Left ventricle myocardium superior (tissue), 1 donor: ENCODE results near the gene ARRDC1. TPM values are rescaled to one million over a fixed set of nuclear protein-coding genes. Genes with fewer than 3 reads are reported as not detected.
A peak's percentile ranks its signal among the peaks of the same experiment; 100 is the strongest.
"Not testable (repeated sequence)": the region's sequence is repeated elsewhere in the genome, so short reads cannot be mapped to it uniquely, and the experiment has no call there.

Source experiments
- ATAC-seq: fragments of 200-7000 bp; cut with Tn5 transposase; one replicate; pipeline ENCODE4 v1.9.1; 2020; ENCODE audit warnings: mild to moderate bottlenecking, moderate library complexity
- DNase-seq: peaks from one replicate; pipeline ENCODE4 v3.0.0-alpha.2; 2020
- intact Hi-C: fragments of 100-400 bp; cut with micrococcal nuclease; formaldehyde crosslinking; loops from one replicate; pipeline ENCODE4 v1.11.0; 2022
- total RNA-seq: library from RNA; stranded (reverse); fragmentation: NEBNext Ultra II Directional; extraction: Animal tissue kit (Norgen Biotek cat#: 25700); gene quantifications from one replicate; pipeline ENCODE4 v1.2.1, GENCODE V29; 2021
- donor health status: DM: no; HTN: yes; CAD: no; lungs with severe emphysema.

ARRDC1 gene
- total RNA-seq, 1 donor from 2014 or later, result 17.3 TPM

- intact Hi-C loops, result no loop called here
- no peak for ATAC-seq
- no peak for DNase-seq
Observed at GRCh38 chr9:137582286-137582860, 23.1 kb upstream of the ARRDC1 start.

DNA sequence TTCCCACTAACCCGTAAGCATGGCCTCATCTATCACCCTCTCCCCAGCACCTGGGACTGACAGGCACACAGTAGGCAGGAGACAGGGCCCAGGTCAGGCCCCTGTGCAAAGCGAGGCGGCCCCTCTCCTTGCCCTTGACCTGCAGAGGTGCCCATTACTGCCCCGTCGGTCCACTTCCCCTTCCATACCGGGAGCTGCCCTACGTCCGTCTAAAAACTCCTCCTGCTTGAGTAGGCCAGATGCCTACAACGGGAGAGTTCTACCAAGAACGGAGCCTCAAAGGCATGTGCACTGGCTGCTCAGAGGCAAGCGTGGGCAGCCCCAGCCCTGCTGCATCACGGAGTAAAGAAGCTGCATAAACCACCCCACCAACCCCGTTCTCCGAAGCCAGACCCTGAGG, 22.1 kb upstream of the ARRDC1 start:
- no peak for DNase-seq
- intact Hi-C loops, result no loop called here

GRCh38 chr9:137583957-137584356, 21.5 kb upstream of the ARRDC1 start:
- ATAC-seq (no peak), DNase-seq (no peak)
- intact Hi-C loops, result no loop called here

More for the DNA sequence above, 22.1 kb upstream of the ARRDC1 start:
- no peak for ATAC-seq

DNA sequence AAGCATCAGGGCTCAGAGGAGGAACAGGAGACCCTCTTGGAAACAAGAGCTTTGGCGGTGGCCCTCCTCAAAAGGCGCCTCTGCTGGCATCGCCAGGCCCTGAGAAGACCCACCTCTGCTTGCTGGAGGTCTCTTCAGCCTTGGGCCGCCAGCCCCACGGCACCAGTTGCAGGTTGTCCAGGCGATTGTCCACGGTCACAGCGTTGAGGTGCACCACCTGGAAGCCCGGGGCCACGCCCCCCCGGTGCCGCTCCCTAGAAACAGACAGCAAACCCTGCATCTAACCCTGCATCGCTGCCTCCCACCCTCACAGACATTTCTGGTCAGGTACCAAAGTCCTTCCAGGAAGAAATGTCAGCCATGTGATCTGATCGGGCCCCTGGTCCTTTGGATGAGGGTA, 18.6 kb upstream of the ARRDC1 start:
- ATAC-seq, result no peak
- intact Hi-C loops, result no loop called here
- DNase-seq, result no peak

- DNase-seq (no peak), ATAC-seq (no peak)
- intact Hi-C loops, result no loop called here
Observed at GRCh38 chr9:137588311-137588710, 17.2 kb upstream of the ARRDC1 start.

GRCh38 chr9:137588891-137589290, 16.6 kb upstream of the ARRDC1 start:
- intact Hi-C loops, result no loop called here

GRCh38 chr9:137589441-137590122, 15.9 kb upstream of the ARRDC1 start:
- ATAC-seq (no peak), DNase-seq (peak; percentile 36)
- intact Hi-C loops, result no loop called here

More at GRCh38 chr9:137588891-137589290, 16.6 kb upstream of the ARRDC1 start:
- ATAC-seq (no peak), DNase-seq (peak; percentile 3)

DNA sequence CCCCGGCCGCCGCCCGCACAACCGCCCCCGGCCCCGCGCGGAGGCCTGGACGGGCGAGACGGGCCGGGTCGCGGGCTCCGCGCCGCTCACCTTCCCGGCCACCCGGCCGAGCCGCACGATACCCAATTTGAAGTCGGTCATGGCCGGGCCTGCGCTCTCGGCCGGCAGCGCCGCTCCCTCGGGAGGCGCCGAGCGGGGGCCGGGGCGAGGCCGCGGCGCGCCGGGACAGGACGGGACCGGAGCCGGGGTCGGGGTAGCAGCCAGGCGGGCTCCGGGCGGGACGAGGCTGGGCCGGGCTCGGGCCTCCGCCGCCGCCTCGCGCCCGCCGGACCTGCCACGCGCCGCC, 15.4 kb upstream of the ARRDC1 start:
- ATAC-seq (no peak), DNase-seq (no peak)
- intact Hi-C loops, result no loop called here

DNA sequence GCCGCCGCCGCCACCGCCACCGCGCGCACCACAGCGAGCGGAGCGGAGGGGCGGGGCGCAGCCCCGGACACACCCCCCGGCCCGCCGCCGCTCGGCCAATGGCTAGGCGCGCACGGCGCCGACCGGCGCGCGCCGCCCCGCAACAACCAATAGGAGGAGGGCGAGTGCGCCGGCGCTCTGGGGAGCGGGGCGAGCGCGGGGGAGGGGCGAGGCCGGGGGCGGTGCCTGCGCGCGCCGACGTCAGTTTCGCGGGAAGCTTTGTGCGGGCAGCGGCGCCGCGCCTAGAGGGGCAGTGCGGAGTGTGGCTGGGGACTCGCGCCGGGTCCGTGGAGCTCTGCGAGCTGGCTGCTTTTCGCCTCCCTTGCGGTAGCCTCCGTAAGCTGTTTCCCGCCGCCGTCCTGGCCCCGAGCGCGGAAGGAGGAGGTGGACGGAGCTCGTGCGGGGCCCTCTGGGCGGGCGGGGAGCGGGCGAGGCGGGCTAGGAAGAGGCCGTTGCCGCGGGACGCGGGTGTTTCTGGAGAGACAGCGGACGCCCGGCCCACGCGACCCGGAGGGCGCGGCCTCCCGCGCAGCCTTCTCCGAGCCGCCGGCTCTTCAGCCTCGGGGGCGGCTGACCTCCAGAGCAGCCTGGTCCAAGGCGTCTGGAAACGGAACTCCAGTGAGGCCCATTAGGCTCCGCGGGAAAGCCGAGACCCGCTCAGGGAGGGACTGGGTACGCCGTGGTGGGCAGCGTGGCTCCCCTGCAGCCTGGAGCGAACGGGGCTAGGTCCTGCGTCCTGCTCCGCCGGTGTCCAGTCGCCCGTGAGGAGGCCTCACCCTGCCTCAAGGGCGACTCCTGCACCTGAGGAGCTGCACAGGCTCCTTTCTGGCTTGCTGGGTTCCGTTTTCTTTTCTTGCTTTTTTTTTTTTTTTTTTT, 14.8 kb upstream of the ARRDC1 start, which contains the start of gene ZMYND19:
Gene ZMYND19 (minus strand): TSS at position 44 of the 915 bp plus-strand sequence. CDS start 249 bp downstream, outside the sequence.
- ATAC-seq (peak; percentile 100), DNase-seq (peak; percentile 96)
- intact Hi-C loops, result no loop called here

GRCh38 chr9:137592767-137593166, 12.7 kb upstream of the ARRDC1 start:
- intact Hi-C loops, result no loop called here
- ATAC-seq (no peak), DNase-seq (no peak)

DNA sequence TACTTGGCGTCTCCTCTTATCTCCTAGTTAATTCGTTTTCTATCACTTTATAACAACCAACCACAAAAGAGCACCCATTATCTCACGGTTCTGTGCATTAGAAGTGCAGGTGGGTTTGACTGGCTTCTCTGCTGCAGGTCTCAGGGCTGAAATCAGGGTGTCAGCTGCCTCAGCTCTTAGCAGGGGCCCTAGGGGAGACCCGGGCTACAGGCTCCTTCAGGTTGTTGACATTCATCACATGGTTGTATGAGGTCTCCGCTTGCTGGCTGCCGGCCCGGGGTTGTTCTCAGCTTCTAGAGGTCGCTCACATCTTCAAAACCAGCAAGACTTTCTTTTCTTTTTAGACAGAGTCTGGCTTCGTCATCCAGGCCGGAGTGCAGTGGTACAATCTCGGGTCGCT, 12.3 kb upstream of the ARRDC1 start:
- no peak for DNase-seq
- ATAC-seq, result no peak
- intact Hi-C loops, result no loop called here

DNA sequence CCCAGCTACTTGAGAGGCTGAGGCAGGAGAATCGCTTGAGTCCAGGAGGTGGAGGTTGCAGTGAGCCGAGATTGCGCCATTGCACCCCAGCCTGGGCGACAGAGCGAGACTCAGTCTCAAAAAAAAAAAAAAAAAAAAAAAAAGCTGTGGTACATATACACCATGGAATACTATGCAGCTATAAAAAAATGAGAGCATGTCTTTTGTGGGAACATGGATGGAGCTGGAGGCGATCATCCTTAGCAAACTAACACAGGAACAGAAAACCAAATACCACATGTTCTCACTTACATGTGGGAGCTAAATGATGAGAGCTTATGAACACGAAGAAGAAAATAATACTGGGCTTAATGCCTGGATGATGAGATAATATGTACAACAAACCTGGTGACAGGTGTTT, 8.9 kb upstream of the ARRDC1 start:
- ATAC-seq, DNase-seq, intact Hi-C loops: not testable (repeated sequence)

DNA sequence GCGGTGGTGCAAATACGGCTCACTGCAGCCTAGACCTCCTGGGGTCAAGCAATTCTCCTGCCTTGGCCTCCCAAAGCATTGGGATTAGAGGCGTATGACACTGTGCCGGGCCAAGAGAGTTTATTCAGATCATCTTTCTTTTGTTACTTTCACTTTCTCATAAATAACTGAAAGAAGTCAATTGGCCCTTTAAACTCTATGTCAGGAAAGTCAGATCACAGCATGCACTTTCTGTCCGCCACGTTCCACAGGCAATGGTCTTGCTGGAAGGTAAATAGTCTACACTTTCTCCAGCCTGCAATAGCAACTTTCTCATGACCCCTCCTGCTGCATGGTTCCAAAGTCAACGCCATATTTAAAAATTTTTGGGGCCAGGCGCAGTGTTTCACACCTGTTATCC, 6.5 kb upstream of the ARRDC1 start:
- intact Hi-C loops, result no loop called here
- no peak for DNase-seq
- ATAC-seq, result no peak

GRCh38 chr9:137602661-137603060, 2.8 kb upstream of the ARRDC1 start:
- intact Hi-C loops, result no loop called here
- no peak for DNase-seq
- ATAC-seq, result no peak

GRCh38 chr9:137603879-137604278, 1.6 kb upstream of the ARRDC1 start:
- ATAC-seq (no peak), DNase-seq (no peak)
- intact Hi-C loops, result no loop called here

DNA sequence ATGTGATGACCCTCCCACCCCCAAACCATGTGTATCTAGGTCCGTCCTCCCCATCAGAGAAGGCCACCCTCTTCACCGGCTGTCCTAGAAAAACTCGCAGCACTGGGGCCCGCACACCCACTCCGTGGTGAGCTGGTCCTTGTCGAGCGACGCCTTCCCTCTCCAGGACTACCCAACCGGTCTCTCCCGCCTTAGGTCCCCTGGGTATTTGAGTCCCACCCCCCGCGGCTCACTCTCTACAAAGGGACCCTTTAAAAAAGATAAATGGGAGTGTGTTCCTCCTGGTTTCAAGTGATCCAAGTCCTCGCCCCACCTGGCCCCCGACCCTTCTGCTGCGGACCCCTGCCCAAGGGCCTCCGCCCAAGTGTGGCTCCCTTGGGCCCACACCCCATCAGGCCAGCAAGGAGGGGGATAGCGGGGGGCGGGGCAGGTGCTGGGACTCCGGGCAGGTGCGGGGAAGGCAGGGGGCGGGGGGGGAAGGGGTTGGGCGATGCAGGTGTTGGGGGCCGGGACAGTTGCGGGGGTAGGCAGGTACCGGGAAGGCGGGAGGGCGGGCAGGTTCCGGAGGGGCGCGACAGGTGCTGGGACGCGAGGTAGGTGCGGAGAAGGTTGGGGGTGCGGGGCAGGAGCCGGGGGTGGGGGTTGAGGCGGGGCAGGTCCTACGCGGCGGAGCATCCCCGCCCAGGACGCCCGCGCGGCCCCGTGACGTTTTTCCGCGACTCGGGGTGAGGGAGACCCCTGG, 970 bp upstream of the ARRDC1 start:
- ATAC-seq, result peak; percentile 0
- DNase-seq, result no peak
- intact Hi-C loops, result no loop called here

DNA sequence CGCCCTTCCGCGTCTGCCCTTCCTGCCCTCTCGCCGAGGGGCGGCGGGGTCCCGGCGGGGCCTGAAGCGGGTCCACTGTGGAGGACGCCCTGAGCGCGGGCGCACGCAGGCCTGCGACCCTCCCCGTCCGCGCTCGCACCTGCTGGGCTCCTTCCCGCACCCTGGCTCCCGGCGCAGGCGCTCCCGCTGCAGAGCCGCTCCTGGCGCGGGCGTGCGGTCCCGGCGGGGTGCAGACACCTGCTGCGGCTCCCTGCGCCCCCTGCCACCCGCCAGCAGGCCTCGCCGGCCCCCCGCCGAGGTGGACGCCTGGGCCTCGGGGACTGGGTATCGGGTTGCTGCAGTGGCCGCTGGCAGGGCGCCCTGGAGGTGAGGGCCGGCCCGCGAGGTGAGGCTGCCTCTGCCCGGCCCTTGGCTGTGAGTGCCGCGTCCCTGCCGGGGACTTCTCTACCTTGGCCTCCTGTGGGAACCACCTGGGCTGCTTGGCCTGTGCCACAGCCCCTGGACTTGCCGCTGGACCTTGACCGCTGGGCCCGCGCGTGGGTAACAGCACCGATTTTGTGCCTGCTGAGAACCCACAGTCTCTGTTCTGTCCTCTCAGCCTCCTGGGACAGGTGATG, 627 bp downstream of the ARRDC1 start:
- intact Hi-C loops, result no loop called here
- ATAC-seq, result peak; percentile 5
- peak; percentile 69 for DNase-seq

DNA sequence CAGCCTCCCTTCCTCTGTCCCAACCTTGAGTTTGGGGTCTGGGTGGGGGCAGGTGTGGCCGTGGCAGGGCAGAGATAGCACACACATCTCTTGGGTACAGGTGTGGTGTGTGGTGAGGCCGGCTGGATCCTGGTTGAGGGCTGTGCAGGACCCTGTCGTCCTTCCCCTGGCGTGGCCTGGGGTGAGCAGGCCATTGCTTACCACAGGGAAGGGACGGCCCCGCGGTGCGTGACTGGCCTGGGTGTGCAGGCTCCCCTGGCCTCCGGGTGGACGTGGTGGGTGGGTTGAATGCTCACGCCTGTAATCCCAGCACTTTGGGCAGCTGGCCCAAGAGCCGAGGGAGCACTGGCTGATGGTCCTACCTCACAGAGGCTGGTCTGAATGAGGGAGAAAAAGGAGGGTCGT, 1.2 kb downstream of the ARRDC1 start:
- no peak for ATAC-seq
- peak; percentile 41 for DNase-seq
- intact Hi-C loops, result no loop called here
